Posterior vena cava (tissue), 2 donors: Measurements from ENCODE around the gene MYO18A. TPM values are rescaled to one million over a fixed set of nuclear protein-coding genes. Genes with fewer than 3 reads are reported as not detected.
A peak's percentile ranks its signal among the peaks of the same experiment; 100 is the strongest.
"Not testable (repeated sequence)": the region's sequence is repeated elsewhere in the genome, so short reads cannot be mapped to it uniquely, and the experiment has no call there.

Source experiments
- DNase-seq: peaks from one replicate; pipeline ENCODE4 v3.0.0-alpha.2; 2020; ENCODE audit warnings: low spot score
- intact Hi-C, 2 donors: fragments of 100-400 bp; cut with DNase I; formaldehyde crosslinking; loops; one replicate each; pipeline versions ENCODE4 v1.14.1 to v1.14.2; 2022 to 2023
- total RNA-seq, 2 donors: library from RNA; stranded (reverse); fragmentation: NEBNext Ultra II Directional; extraction: Animal tissue kit (Norgen Biotek cat#: 25700); gene quantifications; one replicate each; pipeline ENCODE4 v1.2.1, GENCODE V29; 2021
- donor health status: DM: yes; HTN: yes; CAD: no.
- donor health status: DM: yes; HTN: yes; CAD: no.

MYO18A gene
- total RNA-seq, 2 donors from 2014 or later, result 76.3 to 87.9 TPM

DNA sequence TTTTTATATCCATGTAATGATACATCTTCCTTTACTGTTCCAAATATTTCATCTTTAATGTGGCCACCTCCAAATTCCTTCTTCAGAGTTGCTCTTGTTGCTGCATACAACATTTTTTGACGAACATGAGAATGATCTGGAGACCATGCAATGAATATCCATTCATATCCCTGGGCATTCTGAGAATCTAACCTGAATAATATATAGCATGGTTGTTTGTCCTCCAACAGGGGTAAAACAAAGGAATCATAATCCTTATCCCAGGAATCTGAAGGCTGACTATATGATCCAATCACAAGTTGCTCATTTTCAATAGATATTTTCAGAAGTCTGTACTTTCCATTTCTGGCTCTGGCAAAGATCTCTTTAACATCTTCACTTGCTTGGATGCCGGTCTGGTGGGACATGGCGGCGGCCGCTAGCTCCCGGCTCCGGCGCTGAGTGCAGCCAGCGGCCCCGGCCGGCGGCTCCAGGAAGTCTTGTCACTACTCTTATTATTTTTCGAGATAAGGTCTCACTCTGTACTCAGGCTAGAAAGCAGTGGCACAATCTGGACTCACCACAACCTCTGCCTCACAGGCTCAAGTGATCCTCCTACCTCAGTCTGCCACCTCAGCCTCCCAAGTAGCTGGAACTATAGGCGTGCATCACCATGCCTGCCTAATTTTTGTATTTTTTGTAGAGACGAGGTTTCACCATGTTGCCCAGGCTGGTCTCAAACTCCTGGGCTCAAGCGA is 24.0 kb upstream of the MYO18A start:
- intact Hi-C loops, DNase-seq: not testable (repeated sequence)

DNA sequence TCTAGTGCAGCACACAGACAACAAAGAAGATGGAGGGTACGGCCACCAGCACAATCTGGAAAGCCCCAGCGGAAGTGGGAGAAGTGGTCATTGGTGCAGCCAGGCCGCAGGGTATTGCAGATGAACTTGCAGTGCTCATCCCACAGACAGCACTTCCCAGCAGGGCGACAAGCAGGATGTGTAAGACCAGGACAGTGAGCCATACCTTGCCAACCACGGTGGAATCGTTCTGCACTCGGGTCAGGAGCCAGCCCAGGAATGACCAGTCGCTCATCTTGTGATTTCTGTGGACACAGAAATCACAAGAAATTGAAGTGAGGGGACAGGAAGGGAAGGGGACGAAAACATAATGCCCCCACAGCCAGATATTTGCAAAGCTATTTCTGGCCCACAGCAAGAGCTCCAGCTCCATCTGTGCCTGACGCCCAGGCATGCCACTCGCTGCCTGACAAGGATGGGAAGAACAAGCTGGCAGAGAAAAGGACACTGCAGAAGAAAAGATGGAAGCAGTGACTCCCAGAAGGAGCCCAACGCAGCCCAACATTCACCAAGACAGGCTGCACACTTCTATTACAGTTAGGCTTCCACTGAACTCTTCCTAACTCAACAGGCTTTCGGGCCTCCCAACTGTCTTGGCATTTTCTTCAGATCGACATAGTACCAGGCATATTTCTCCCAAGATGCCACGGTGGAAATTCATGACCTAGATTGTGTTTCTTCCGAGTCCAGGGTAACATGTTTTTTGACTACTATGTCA is 17.5 kb upstream of the MYO18A start:
- intact Hi-C loops, result no loop called here
- DNase-seq, result peak; percentile 44

DNA sequence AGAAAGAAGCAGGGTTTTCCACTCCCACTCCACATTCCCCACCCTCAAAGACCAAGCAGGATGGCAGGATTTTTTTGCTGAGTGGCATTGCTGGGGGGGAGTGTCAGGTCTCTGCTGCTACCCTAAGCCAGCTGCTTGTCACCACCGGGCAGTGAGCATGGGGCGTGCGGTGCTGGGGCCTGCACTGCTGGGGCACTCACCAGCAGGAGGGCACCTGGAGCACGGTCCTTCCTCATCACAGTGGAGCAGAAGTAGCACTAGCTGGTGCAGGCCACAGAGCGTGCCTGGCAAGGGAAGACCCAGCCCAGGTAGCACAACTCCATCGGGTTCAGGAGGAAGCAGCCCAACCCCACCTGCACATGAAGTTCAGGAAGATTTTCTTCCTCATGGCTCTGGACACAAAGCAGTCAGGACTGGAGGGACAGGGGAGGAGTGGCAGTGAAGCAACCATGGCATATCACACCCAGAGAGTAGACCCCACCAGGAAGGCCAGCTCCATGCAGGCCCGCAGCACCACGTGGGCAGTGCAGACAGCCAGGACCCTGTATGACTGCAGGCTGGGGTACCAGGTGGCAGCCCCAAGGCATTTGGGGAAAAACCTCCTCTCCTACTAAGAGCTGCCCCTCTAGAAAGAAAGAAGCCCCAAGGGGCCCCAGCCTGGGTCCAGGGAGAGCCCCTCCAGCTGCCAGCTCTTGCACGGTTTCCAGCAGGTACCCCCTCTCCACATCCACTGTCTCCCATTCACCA is 16.7 kb upstream of the MYO18A start:
- no peak for DNase-seq

DNA sequence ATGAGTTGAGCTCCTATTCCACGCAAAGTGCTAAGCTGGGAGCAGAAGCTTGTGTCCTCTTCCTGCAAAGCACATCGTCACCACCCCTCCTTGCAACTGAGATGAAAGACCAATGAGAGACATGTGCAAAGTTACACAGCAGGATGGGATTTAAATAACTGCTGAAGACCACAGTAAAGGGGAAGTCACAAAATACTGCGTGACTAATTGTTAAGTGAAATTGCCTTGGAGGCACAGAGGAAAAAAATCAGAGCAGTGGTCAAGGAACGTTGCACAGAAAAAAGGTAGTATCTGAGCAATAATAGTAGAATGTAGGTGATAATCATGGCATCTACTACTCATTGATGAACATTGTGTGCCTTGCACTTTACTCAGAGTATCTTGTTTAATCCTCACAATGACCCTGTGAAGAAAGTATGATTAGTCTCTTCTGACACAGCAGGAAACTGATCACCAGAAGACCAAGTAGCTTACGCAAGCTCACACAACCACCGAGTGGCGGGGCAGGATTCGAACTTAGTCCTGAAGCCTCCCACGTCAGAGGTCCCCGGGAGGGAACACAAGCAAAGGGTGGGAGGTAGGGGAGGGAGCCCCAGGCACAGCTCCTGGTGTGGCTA is 15.4 kb upstream of the MYO18A start:
- intact Hi-C loops, result no loop called here
- no peak for DNase-seq

More for the DNA sequence above, 16.7 kb upstream of the MYO18A start:
- intact Hi-C loops, result no loop called here

DNA sequence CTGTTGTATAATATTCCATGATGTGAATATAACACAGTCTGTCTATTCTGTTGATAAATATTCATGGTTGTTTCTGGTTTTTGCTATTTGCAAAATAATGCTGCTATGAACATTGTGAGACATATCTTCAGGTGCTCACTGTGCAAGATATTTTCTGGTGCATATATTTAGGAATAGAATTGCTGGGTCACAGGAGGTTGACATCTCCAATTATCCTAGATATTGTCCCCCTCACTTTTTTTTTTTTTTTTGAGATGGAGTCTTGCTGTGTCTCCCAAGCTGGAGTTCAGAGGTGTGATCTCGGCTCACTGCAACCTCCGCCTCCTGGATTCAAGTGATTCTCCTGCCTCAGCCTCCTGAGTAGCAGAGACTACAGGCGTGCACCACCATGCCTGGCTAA is 14.5 kb upstream of the MYO18A start:
- intact Hi-C loops, result no loop called here
- DNase-seq, result no peak

DNA sequence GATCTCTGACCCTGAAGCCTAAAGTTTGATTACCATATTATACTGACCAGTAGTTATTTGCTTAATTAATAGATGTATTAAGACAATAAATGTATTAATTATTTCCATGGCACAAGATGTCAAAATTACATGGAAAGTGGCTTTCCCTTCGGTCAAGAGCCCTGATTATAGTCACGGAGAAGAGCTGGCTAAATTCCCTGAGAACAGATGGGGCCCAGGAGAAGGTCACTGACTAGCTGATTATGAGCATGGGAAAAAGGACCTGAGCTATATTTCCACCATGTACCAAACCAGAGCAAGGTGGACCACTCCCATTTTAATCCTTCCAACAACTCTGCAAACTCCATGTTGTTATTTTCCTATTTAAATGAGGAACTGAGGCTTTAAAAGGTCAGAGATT is 12.9 kb upstream of the MYO18A start:
- intact Hi-C loops, result no loop called here
- DNase-seq, result no peak

DNA sequence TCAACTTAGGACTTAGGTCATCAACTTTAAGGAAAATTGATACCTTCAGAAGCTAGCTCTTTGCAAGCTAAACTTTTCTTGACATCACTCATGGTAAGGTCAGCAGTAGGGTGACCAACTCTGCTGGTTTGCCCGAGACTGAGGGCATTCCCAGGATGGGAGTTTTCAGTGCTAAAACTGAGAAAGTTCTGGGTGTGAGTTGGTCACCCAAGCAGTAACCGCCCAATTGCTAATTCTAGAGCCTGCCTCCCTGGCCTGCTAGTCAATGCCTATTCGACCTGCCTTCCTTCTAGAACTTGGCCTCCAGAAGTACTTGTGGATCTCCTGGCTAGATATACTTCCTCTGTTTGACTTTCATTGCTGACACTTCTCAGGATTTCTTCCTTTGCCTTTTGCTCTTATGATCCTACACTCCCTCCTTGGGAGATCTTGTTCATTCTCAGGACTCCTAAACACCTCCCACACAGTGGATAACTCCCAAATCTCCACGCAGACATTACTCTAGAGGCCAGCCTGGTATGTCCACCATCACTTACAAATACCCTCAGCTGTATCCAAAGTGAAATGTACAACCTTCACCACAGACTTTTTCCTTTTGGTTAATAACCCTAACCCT is 10.5 kb upstream of the MYO18A start:
- DNase-seq, result no peak
- intact Hi-C loops, result no loop called here

DNA sequence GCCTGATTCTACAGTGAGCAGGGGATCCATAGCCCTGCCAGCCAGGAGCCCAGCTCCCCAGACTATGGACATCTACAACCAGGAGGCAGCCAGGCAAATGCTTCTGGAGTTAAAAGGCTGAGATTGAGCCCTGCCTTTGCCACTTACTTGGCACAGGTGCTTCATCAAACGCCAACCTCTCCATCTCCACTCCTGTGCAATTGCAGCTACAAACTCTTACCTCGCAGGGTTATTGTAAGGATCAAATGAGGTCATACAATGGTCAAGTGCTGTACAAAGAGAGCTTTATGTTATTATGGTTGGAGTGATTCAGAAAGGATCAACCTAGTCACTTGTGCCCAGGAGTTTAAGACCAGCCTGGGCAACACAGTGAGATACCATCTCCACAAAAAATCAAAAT is 9.8 kb upstream of the MYO18A start:
- no peak for DNase-seq
- intact Hi-C loops, result no loop called here

DNA sequence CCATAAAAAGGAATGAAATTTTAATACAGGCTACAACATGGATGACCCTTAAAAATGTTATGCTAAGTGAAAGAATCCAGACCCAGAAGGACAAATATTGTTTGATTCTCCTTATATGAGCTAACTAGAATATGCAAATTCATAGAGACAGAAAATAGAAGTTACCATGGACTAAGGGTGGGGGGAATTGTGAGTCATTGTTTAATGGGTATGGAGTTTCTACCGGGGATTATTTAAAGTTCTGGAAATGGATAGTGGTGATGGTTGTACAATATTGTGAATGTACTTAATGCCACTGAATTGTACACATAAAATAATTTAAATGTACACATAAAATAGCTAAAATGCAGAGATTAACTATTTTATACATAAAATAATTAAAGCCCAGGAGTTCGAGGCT is 9.2 kb upstream of the MYO18A start:
- no peak for DNase-seq
- intact Hi-C loops, result no loop called here

DNA sequence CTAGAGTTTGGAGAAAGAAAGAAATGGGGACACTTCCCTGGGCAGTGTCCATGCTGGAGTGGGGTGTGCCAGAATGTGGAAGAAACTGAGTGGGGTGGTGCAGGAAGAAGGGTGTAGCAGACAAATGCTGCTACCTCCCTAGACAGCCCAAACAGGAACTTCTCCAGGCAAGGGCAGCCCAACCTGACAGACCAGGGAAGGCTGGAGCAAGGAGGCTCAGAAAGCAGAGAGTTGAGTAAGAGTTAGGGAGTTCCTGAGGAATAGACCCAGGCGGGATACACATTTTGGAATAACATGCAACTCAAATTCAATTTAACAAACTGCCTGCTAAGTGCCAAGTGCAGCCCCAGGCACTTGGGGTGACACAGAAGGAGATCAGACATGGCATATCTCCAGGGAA is 1.0 kb upstream of the MYO18A start:
- peak; percentile 15 for DNase-seq
- intact Hi-C loops, result loop anchor here in 1 of 2 donors (5.0 kb wide), 1 partner anchor 34 kb away; no protein-coding TSS in a partner anchor

DNA sequence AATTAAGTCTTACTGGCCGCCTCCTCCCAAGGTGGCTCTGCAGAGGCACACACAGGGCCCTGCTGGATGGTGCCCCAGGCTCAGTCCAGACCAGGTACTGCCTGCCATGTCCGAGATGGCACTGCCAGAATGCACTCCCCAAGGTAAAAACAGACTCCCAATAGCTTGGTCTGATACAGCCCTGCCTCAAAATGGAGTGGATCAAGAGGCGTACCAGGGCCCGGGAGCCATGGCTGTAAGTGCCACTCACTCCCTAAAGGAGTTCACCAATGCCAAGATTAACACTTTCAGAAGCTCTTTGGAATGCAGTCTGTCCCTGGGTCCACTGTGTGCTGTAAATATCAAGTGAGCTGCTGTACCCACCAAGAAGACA is 576 bp upstream of the MYO18A start:
- DNase-seq, result no peak
- intact Hi-C loops, result loop anchor here in 1 of 2 donors (5.0 kb wide), 1 partner anchor 33 kb away; no protein-coding TSS in a partner anchor

DNA sequence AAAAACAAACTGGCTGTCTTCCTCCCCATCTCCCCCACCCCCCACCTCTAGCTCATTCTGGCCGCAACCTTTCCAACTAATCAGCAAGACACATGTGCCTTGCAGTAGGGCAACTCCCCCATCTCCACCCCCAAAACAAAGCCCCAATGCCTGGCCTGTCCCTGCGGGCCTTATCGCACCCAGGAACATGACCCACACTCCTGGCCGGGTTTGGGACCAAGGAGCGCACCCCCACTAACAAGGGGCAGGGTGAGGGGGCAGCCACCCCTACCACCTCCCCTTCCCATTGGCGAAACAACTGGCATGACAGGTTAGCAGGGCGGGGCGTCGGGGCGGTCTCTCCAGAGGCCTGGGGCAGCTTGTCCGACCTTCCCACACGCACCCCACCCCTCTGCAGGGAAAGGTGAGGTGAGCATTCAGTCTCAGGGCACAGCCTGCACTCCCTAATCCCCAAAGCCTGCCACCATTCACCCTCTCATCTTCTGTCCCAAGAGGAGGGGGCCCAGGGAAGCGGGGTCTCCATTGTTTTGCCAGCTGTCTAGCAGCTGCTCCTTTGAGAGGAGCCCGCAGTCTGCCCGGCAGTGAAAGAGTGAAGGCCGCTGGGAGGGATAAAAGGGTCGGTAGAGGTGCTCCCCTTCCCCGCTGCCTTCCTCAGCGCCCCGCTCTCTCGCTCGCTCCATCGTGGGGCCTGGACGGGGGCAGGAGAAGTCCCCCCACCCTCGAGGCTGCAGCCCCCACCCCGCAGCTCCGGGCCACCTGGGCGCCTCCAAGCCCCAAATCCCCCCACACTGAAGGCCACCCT is 765 bp downstream of the MYO18A start:
- peak; percentile 78 for DNase-seq
- intact Hi-C loops, result loop anchor here in 1 of 2 donors (5.0 kb wide), 1 partner anchor 32 kb away; no protein-coding TSS in a partner anchor

DNA sequence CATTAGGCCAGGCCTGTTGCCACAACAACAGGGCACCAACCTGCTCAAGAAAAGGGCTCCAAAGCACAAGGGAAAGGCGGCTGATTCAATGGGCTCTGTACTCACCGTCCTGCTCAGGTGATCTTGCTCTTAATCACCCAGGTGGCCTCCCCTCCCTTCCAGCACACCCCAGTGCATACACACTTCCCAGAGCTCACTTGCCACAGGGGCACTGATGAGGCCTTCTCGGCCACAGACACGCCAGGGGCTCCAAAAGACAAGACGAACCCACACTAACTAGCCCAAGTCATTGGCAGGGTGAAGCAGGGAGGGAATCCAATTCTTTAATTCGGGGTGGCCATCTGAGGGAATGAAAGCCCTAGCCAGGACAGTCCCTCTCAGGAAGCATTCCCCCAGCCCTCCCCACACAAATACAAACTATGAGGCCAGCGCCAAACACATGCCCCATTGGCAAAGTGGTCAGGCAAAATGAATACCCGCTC is 1.4 kb downstream of the MYO18A start:
- intact Hi-C loops, result no loop called here
- DNase-seq, result peak; percentile 43

DNA sequence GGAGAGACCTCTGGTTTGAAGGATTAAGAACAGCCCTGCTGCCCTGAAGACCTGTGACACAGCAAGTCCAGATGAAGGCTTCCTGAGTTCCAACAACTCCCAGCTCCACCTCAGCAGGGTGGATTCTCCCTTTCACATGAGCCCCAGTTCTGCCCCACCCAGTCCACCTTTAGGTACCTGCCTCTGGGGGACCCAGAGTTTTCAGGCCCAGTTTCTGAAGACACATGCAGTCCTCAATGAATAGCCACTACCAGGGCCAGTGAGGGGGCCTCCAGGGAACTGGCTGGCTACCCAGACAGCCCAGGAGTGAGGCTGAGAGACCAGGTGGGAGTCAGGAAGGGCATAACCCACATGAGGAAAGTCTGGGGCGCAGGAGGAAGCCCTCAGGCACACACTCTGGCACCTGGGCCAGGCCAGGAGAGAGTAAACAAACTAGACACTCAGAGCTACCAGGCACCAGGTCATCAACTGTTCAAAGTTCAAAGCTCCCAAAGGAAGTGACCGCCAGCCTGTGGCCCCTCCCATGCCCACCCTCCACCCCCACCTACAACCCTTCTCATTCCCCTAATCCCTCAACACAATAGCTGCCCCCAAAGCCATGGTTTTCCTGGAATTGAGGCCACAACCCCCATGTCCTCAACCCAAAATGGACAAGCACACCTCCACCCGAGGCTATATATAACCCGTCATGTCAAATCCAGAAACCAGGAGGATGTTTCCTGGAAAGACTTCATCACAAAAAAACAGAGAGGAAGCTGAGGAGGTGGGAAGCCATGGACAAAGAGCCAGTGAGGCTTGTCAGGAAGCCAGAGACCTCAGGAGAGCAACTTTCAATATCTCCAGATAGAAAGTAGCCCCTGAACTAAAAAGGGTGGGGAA is 2.1 kb downstream of the MYO18A start:
- intact Hi-C loops, result no loop called here
- peak; percentile 60 for DNase-seq

DNA sequence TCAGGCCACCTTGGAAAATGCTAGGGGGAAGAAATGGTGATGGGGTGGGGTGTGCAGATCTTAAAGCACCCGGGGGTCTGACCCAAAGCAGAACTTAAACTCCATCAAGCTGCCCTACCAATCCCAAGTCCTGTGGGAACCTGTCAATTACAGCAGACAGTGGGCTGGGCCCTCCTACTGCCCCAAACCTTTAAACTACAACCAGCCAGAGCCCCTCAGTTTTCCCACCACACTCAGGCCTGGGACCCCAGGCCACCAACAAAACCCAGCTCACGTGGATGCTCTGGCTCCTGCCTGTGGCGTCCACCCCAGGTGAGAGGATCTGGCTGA is 2.7 kb downstream of the MYO18A start:
- DNase-seq, result peak; percentile 63
- intact Hi-C loops, result no loop called here

DNA sequence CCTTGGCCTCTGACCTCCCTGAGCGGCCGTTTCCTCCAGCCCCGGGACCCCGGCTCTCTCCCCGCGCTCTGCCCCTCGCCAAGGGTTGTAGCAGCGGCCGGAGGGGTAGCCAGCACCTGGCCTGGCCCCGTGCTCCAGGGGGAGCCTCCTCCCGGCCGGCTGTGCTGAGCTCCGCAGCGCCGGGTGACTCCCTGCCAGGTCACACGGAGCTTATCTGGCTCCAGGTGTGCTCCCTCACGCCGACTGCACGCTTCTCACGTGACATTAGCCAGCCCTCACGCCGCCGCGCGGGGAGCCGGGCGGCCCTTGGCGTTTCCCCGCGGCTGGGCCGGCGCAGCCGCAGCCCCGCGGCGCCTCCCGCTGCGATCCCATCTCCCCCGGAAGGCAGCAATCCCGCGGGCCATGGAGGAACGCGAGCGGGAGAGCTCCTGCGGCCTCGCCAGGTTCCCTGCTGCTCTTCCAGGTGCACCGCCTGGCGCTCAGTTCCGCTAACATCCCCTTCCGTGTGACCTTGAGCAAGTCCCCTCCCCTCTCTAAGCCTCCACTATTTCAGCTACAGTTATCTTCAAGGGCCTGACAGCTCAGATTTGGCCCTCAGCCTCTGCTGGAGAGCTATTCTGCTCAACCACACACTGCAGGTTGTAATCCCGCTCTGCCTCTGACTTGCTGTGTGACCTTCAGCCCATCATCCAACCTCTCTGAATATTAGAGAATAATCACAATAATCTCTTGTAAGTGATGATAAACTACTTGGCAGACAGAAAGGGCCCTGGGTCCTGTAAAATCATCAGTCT is 3.4 kb downstream of the MYO18A start:
- DNase-seq, result peak; percentile 83
- intact Hi-C loops, result no loop called here

DNA sequence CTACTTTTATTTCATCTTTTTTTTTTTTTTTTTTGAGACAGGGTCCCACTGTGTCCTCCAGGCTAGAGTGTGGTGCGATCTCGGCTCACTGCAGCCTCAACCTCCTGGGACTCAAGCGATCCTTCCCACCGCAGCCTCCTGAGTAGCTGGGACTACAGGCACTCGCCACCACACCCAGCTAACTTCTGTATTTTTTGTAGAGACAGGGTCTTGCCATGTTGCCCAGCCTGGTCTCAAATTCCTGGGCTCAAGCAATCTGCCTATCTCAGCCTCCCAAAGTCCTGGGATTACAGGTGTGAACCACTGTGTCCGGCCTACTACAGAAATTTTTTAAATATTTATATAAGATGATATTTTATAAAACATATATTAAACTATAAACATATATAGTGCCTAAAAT is 4.8 kb downstream of the MYO18A start:
- DNase-seq, result peak; percentile 19

More for the DNA sequence above, 4.8 kb downstream of the MYO18A start:
- intact Hi-C loops, result no loop called here
